ENCODE data around the gene GCSAML.

The GCSAML gene

DNA sequence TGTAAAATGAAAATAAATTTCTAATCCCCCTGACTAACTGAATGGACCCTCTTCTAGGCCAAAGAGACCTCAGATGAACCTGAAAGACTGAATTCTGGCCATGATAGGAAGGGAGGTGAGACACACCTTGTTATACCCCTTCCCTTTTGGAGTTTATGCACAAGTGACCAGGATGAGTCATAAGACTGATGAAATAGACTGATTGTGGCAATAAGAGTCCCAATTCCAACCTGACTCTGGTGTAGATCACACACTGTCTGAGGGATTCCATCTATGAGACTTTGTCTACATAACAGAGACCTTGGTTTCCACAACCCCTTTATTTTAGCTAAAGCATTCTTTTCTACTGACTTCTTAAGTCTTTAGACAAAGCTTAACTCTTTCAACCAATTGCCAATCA lies 25.7 kb downstream of the GCSAML start:
- no peak for DNase-seq

DNA sequence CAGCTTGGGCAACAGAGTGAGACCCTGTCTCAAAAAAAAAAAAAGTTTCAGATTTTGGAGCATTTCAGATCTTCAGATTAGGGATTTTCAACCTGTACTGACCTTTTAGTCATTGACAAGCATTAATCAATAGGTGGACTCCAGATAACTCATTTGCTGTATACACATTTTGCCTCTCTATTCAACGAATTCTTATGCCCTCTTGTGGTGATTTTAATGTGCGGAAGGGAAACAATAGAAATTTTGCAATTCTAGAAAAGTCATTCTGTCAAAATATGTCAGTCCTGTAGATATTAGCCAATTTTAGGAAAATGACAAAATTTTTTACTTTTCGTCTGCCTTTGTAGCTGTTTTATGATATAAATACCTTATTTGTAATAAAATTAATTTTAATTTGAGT lies 27.6 kb downstream of the GCSAML start:
- DNase-seq: peak in 1 of 2 donors; percentile 13

DNA sequence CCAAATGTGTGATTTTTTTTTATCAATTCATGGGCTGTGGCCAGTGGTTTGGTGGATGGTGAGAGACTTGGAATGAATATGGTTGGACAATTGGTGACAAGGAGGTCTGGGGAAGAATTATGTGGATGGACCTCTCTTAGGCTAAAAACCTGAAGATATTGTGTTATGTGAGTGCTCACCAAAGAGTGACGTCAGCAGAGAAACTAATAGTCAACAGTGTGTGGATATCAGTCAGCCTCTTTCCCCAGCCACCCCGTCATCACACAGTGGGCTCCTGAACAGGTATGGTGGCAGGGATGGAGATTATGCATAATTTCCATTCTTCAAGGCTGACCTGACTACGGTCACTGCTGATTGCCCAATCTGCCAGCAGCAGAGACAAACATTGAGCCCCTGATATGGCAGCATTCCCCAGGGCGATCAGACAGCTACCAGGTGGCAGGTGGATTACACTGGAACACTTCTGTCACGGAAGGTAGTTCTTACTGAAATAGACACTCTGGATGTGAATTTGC lies 30.1 kb downstream of the GCSAML start:
- DNase-seq: no peak

DNA sequence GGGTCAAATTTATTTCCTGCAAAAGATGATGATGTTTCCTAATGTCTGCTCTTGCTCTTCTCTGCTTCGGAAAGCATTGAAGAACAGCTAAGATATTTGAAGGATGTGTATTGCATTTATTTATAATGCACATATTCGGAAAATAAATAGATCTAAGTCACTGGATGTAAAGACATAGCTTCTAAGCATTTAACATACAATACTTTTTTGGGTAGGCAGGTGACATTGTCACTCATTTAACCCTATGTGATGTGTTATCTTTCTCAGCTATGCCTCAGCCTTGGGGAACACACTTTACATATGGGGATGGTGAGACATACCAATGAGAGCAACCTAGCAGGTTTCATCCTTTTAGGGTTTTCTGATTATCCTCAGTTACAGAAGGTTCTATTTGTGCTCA lies 39.1 kb downstream of the GCSAML start, which contains the start of gene OR2G2:
TSS of gene OR2G2 (plus strand) at position 301 of the 400 bp plus-strand sequence. CDS start at position 301, 0 bp downstream.
- no peak for DNase-seq

DNA sequence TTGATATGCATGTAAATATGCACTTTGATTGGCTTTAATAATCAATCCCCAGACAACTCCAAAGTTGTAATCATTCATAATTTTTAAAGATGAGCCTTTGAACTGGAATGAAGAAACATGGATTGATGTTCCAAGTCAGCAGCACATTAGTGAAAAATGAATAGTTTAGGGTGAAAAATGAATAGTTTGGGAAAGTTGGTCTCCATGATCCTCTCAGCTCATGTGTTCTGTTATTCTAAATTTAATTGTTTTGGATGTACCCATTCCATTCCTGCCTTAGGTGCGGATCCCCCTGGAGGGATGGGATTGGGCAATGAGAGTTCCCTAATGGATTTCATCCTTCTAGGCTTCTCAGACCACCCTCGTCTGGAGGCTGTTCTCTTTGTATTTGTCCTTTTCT lies 56.4 kb downstream of the GCSAML start, which contains the start of gene OR2G3:
TSS of gene OR2G3 (plus strand) at position 301 of the 400 bp plus-strand sequence. CDS start at position 301, 0 bp downstream.
- no peak for DNase-seq

DNA sequence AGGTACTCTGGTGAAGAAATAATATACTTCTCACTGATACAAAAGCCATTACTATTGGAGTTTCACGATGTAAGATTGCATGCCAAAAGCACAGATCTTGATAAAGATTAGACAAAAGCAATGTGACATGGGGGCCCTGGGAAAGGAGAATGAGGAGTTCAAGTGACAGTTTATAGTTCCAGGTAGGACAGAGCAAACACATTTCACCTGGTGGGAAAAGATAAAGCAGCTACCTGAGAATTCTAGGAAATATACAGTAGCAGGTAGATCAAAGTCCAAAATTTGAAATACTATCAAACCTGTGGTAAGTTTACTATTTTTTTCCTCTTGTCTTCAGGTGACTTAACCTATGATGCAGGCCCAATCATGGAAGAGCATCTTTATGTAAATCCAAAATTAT lies 64.5 kb downstream of the GCSAML start:
- DNase-seq: no peak

DNA sequence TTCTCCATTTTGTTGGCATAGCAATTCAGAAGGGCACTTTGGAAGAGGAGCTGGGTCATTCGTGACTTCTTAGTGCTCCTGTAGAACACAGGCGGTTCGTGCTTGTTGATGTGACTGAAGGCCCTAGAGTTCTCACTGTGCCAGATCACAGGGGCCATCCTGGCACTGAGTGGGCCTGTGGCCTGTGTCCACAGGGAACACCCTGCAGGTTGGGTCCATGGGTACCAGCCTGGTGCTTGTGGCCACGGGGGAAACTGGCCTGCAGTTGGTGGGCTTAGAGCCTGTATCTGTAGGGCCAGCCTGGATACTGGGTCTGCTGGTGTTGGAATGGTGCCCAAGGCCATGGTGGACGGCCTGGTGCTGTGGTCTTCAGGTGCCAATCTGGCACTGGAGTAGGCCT lies 65.7 kb downstream of the GCSAML start:
- no peak for DNase-seq
